CD4-positive, alpha-beta T cell treated with Interleukin-17A for 4 hours (primary cell): Measurements from ENCODE around the gene DSPP.
"Not testable (repeated sequence)": the region's sequence is repeated elsewhere in the genome, so short reads cannot be mapped to it uniquely, and the experiment has no call there.

Source experiments
- DNase-seq: peaks from one replicate; pipeline ENCODE4 v3.0.0-alpha.2; 2020; ENCODE audit warnings: mixed read lengths

DSPP gene

DNA sequence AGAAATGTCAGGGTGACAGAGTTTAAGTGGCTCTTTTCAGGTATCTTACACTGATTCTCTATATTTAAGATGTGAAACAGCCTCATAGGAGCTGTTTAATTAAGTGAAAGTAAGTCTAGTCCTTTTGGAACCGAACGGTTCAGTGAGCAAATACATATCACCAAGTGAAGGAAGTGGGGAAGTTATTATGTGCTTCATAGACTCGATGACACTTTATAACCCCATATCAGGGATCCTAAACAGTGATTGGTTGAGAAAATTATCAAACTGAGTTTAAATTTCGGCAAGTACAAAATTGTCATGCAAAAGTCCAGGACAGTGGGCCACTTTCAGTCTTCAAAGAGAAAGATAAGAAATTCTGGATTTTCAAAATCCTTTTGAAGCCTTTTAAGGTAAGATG, at the start of gene DSPP:
DSPP (plus strand) TSS at position 301 of the 400 bp plus-strand sequence. CDS start 2,380 bp downstream, outside the sequence.
- DNase-seq, result no peak

DNA sequence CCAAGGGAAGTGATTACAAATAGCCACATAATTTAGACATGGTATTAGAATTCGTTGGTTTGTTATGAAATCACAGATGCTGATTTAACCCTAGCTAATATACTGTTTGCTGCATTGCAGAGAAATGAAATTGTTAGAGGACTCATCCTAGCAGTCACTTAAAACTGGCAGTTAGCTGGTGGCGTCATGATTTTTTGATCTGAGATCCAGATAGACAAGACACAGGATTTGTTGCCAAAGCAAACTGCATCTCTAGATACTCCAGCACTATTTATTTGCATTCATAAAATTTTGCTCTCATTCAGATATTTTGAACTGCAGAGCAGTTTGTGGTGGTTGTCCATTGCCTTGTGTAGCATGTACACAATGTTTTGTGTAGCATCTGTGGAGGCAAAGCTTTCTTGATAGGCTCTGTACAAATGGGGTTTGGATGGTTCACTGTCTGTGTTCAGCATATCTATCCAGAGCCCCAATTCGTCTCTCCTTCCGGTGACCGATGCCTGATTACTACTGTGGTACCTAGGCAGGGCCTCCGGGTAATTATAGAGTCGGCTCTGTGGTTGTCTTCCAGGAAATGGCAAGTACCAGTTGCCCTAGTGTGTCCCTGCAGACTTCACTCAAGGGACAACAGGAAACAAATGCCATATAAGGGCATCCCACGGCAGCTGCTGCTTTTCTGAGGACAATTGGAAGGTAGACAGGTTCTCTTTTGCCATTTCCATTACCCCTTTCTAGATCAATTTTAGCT, 49.1 kb upstream of the DSPP start:
- peak; percentile 23 for DNase-seq

DNA sequence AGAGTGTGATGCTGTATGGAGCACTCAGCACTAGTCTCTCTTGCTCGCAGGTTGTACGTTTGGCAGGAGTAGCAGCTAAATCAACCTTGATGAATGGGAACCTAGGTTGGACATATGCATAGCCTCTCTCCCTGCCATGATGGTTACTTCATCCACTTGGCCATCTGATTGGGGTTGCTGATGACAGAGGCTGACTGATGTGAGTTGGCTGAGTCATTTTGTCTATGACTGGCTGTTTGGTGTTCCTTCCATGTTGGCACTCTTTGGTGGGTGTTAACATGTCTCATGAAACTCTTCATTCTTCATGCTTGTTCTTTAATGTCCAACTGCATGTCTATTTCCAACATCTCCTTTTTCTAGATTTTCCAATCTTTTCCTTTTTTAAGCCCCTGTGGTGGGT, 47.5 kb upstream of the DSPP start:
- no peak for DNase-seq

DNA sequence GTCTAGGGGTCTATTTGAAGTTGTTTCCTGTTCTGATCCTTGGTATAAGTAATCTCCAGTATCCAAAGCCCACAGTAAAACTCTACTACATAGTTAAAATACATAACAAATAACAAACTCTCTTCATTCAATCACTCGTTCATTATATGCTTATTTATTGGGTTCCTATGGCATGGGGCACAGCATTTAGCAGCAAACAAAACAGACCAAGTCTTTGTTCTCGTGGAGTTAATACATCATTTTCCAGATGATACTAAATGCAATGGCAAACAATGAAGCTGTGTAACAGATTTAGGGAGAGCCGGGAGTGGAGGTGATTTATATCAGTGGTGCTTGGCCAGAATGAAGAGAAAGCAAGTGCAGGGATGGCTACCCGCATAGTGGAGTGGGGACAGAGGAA, 42.6 kb upstream of the DSPP start:
- no peak for DNase-seq

DNA sequence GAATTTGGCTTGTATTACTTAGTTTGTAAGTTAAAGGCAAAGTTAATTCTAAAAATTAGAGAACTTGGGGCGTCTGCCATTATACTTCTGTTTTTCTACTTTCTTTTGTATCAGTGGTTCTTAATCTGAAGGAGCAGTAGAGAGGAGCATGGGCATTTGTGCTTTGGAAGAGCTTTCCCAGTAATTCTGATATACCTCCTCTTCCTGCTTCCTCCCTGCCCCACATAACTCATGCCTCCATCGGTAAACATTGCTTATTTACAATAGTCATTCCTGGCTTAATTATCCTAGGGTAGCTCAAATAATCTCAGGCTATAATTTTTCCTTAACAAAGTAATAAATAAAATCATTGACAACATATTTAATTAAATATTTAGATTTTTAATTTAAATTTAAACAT, 42.1 kb upstream of the DSPP start:
- no peak for DNase-seq

DNA sequence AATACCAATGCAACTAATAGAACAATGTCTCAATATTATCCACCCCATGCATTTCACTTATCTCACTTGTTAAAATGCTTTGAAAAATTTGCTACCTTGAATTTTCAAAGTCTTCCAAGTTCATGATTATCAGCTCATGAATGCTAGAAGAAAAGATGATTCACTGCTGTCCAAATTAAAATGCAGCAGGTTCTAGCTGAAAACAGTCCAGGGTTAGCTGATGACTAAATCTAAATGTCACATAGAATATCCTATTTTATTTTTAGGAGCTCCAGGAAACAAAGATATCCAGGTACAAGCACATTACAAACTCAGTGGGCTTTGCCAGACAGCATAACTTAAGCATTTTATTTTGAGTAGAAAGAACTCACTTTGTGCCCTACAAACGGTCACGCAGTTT, 41.1 kb upstream of the DSPP start:
- DNase-seq, result no peak

DNA sequence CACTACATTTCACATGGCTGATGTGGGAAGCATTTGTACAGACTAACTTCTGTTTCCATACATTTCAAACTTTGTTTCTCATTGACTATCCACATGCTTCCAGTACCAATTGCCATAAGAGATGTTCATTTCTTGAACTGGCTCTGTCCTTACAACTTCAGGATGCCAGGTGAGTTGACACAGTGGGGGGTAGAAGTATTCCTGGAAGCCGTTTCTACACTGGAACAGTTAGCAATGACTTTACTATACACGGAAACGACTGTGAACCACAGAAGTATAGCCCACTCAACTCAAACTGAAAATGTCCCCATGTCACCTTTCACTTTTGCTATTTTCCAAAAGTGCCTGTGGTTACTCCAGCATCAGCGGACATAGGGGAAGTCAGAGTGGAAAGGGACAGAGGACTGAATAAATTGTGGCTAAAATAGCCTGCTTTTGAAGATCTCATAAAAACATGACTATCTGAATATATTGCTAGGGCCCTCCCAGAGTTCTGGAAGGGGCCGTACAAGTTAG, 38.0 kb upstream of the DSPP start:
- no peak for DNase-seq

DNA sequence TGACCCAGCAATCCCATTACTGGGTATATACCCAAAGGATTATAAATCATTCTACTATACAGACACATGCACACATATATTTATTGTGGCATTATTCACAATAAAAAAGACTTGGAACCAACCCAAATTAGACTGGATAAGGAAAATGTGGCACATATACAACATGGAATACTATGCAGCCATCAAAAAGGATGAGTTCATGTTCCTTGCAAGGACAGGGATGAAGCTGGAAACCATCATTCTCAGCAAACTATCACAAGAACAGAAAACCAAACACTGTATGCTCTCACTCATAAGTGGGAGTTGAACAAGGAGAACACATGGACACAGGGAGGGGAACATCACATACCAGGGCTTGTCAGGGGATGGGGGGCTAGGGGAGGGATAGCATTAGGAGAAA, 34.0 kb upstream of the DSPP start:
- DNase-seq, result not testable (repeated sequence)

DNA sequence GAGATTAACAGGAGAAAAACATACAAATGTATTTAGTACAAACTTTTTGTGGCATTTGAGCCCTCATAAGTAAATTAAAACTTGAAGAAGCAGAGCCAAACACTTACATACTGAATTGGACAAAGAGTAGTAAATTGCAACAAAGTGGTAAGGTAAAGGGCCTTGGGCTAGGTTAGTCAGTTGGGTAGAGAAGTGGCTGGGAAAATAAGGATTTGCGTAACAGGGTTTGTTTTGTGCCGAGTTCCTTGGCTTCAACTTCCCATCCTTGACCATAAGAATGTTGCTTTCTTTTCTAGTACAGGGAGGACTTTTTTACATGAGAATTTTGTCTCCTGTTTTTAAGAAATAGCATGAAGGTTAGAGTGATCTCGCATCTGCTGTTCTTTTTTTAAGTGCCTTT, 33.3 kb upstream of the DSPP start:
- no peak for DNase-seq

DNA sequence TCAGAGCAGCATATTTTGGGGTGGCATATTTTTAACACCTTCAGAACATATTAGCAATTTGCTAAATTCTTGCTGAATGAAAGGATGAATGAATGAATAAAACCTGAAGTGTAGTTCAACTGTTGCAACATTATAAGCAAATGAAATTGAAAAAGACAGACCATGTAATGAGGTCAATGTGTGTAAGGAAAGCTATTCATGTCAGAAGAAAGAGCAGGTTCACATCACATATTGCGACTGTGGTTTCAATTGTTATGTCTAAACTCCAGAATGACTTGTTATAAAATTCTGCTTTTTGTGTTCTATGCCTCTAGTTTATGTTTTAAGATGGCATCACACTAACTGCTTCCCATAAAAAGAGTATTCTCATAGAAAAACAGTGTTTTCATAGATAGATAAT, 32.9 kb upstream of the DSPP start:
- DNase-seq, result no peak

DNA sequence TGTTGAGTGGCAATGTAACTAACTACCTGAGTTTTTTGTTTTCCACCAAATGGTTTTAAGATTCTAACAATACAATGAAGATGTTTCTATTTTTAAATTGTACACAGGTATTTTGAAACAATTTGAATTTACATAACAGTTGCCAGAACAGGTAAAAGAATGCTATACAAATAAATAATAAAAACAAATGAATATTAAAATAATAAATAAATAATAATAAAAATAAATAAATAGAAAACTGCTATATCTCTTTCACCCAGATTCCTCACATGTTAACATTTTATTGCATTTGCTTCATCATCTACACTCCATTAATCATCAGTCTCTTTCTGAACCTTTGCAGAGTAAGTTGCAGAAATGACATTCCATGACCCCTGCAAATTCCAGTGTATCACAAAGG, 32.3 kb upstream of the DSPP start:
- DNase-seq, result no peak

DNA sequence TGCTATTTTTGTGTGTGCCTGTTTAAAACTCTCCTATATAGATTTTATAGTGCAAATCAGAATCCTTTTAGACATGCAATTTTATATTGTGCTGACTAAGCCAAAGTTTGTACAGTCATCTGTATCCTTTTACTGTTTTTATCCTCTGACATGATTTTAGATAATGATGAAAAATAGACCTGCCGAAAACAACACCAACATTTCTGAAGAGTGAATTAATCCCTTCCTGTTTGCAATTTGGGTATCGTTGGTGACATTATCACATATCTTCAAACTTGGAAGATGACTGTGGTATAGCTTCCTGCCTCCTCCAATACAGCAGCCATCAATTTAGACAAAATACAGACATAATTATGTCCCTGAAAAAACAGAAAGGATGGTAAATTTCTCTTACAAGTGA, 28.9 kb upstream of the DSPP start:
- no peak for DNase-seq

DNA sequence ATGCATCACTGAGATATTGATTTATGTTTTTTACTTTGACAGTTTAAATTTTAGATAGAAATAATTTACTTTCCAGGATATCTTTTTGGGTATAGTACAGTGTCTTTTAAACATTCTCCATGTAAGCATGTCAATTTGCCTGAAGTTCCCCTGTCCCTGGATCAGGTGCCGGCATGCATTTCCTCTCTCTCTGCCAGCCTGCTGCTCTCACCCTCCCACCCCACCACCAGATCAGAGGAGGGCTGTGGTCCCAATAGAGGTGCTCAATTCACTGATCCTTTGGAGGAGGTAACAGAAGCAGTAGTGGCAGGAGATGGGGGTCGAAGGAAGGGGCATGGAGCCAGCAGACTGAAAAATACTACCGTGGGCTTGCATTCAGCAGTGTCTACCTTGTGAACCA, 28.3 kb upstream of the DSPP start:
- DNase-seq, result no peak

DNA sequence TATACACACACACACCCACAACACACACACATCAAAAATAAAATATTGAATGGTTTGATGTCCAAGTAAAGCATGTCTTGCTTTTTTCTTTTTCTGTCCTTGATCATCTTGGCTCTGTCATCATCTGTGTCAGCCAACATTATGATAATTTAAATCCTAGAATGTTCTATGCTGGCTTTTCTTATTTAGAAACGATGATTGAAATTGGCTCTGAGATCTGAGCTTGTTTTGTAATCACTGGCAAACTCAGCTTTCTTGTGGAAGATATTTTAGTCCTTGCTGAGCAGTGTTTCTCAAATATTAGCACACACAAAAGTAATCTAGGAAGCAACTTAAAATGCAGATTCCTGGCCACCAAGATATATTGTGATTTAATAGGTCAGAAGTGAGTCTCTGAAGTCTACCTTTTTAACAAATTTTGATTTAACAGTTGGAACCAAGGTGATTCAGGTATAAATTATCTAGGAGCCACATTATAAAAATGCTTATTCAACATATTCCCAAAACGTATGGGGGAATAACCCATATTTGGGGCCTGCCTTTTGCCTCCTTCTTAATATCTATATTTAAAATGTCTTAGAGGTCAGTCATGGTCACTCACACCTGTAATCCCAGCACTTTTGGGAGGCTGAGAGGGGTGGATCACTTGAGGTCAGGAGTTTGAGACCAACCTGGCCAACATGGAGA, 24.0 kb upstream of the DSPP start:
- no peak for DNase-seq

DNA sequence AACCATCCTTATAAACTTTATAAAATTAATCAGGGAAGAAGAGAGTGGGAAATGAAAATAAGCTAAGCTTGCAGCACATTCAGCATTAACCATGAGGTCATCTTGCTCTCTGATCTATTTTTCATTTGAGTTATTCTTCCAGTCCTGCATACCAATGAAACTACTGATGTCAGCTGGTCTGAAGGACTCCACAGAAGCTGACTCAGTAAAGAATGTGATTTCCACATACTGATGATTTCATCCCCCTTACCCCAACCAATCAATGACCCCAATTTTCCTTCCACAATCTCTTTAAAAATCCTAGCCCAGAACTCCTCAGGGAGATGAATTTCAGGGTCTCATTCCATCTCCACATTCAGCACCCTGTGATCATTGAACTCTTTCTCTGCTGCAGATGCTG, 18.8 kb upstream of the DSPP start:
- DNase-seq, result no peak

DNA sequence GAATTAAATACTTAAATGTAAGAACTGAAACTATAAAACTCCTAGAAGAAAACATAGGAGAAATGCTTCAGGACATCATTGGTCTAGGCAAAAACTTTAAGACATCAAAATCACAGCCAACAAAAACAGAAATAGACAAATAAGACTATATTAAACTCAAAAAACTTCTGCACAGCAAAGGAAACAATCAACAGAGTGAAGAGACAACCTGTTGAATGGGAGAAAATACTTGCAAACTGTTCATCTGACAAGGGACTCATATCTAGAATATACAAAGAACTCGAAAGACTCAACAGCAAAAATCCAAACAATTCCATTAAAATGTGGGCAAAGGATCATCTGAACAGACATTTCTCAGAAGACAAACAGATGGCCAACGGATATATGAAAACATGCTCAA, 16.2 kb upstream of the DSPP start:
- no peak for DNase-seq

DNA sequence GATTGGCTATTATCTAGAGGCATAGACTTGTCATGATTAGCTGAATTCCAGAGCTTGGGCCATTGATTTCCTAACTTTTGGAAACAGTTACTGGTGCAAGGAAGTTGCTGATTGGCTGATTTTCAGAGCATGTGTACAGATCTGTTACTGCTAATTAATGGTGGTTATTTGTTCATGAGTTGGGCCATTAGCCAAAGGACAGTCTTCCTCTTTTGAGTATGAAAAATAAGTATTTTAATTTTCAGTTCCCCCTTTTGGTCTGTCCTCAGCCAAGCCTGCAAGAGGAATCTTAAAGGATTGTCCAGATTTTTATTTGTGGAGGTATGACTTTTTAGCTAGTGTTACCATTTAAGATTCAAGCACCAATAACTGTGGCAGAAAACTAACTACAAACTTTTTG, 7.0 kb upstream of the DSPP start:
- no peak for DNase-seq

DNA sequence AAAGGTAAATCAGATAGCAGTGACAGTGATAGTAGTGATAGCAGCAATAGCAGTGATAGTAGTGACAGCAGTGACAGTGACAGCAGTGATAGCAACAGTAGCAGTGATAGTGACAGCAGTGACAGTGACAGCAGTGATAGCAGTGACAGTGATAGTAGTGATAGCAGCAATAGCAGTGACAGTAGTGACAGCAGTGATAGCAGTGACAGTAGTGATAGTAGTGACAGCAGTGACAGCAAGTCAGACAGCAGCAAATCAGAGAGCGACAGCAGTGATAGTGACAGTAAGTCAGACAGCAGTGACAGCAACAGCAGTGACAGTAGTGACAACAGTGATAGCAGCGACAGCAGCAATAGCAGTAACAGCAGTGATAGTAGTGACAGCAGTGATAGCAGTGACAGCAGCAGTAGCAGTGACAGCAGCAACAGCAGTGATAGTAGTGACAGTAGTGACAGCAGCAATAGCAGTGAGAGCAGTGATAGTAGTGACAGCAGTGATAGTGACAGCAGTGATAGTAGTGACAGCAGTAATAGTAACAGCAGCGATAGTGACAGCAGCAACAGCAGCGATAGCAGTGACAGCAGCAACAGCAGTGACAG, 6.1 kb downstream of the DSPP start:
- DNase-seq, result no peak

DNA sequence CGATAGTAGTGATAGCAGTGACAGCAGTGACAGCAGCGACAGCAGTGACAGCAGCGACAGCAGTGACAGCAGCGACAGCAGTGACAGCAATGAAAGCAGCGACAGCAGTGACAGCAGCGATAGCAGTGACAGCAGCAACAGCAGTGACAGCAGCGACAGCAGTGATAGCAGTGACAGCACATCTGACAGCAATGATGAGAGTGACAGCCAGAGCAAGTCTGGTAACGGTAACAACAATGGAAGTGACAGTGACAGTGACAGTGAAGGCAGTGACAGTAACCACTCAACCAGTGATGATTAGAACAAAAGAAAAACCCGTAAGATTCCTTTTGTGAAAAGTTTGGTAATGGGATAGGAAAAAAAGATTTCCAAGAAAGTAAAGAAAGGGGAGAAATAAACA, 7.9 kb downstream of the DSPP start:
- no peak for DNase-seq

DNA sequence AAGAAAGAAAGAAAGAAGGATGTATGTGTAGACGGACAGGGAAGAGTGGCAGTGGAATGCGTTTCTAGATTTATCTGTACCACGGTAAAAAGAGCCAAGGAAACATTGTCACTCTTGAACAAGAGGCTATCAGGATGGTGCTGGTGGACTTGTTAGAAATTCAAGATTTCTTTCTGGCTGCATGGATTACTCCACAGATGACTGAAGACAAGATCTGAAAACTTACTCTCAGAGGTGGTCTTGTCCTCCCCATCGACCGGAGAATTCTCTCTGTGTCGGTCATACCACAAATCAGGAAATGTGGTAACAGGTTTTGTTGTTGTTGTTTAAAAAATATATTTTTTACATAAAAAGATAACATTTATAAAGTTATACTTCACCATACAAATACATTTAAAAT, 11.8 kb downstream of the DSPP start:
- DNase-seq, result no peak

DNA sequence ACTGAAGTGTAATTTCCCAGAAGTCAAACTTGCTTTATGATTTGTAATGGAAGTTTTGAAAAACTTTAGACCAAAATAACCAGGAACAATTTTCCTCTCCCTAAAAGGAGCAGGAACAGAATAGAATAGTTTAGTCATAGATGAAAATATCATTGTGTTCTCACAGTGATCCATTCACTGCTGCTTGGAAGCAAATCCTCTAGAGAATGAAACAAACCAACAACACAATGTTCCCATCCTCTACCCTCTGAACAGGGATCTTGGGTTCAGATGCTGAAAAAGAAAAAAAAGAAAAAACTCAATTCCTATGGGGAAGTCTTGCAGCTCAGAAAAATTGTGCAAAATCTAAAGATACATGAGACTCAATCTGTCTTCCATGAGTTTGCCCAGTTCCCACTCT, 12.2 kb downstream of the DSPP start:
- no peak for DNase-seq

DNA sequence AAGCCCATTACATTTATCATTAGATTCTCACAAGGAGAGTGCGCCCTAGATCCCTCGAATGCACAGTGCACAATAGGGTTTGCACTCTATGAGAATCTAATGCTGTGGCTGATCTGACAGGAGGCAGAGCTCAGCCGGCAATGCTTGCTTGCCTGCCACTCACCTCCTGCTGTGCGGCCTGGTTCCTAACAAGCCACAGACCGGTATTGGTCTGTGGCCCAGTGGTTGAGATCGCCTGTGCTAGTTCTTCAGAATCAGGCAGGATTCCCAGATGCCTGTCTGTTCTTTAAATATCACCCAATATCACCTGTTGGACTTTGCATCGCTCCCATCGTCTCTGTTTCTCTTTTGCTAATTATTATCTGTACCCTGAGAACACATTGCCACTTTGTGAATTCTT, 14.0 kb downstream of the DSPP start:
- no peak for DNase-seq

DNA sequence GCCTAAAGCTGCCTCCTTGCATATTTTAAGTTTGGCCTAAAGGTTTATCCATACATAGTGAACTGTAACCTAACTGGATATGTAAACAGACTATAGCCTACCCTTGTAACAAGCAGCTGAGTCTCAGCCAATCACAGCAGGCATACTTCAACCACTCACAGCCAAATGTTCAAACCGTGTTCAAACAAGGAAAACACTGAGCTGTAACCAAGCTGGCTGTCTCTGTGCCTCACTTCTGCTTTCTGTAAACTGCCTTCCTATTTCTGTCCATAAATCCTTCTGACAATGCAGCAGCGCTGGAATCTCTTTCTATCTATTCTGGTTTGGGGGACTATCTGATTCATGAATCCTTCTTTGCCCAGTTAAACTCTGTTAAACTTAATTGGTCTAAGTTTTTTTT, 16.4 kb downstream of the DSPP start:
- DNase-seq, result no peak

DNA sequence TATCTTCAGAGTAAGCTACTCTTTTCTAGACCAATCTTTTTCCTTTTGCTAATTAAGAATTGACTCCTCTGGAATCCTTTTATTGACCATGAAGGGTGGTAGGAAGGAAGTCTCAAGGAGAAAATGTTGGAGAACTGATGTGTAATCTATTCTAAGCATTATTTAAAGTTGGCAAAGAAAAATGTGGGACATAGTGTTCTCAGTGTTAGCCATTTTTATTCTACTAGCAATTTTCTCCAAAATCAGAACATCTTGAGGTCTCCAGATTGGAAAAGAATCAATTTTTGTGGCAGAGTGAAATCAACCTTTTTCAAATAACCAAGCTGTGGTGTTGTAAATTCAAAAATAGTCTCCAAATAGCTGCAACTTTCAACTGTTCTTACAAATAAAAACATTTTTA, 23.3 kb downstream of the DSPP start:
- no peak for DNase-seq
